Spleen (tissue), 11 donors: Measurements from ENCODE around the gene BTN3A1. TPM values are rescaled to one million over a fixed set of nuclear protein-coding genes. Genes with fewer than 3 reads are reported as not detected.

Source experiments
- DNase-seq: peaks from one replicate; pipeline ENCODE4 v3.0.0-alpha.2; 2020
- H3K27ac ChIP-seq, 8 donors: fragments of 200-600 bp; sonication (generic) in 7 of 8; 1 replicate in 4 of 8; 2 replicates in 4 of 8; pipeline versions ENCODE4 v1.5.0 to v1.8.0; 2016 to 2021; ENCODE audit warnings: inconsistent platforms in 4 of 8, mild to moderate bottlenecking in 4 of 8, moderate library complexity in 1 of 8
- H3K27me3 ChIP-seq, 7 donors: fragments of 200-600 bp; sonication (generic) in 6 of 7; replicated peaks in 1 of 7; 1 replicate in 4 of 7; 2 replicates in 3 of 7; pipeline versions ENCODE4 v1.5.0 to v1.8.0; 2016 to 2021; ENCODE audit warnings: inconsistent platforms in 3 of 7, mild to moderate bottlenecking in 1 of 7
- H3K36me3 ChIP-seq, 6 donors: fragments of 200-600 bp; sonication (generic) in 5 of 6; 1 replicate in 4 of 6; 2 replicates in 2 of 6; pipeline versions ENCODE4 v1.5.0 to v1.8.0; 2016 to 2021; ENCODE audit warnings: inconsistent platforms in 2 of 6
- H3K4me1 ChIP-seq, 6 donors: fragments of 200-600 bp; sonication (generic) in 5 of 6; 1 replicate in 3 of 6; 2 replicates in 3 of 6; pipeline versions ENCODE4 v1.5.0 to v1.8.0; 2016 to 2021; ENCODE audit warnings: inconsistent platforms in 3 of 6
- H3K4me3 ChIP-seq, 8 donors: fragments of 200-600 bp; sonication (generic) in 7 of 8; 1 replicate in 4 of 8; 2 replicates in 4 of 8; pipeline versions ENCODE4 v1.5.0 to v1.8.0; 2016 to 2021; ENCODE audit warnings: inconsistent platforms in 4 of 8, mild to moderate bottlenecking in 4 of 8, moderate library complexity in 2 of 8
- H3K9me3 ChIP-seq, 8 donors: fragments of 200-600 bp; sonication (generic) in 7 of 8; 1 replicate in 4 of 8; 2 replicates in 4 of 8; pipeline versions ENCODE4 v1.5.0 to v1.8.0; 2016 to 2021; ENCODE audit warnings: inconsistent platforms in 4 of 8
- CTCF ChIP-seq, 11 experiments: fragments of 200-600 bp in 7 of 11; fragments of 450-650 bp in 4 of 11; sonication (generic) in 4 of 11; IDR thresholded peaks in 8 of 11; conservative IDR thresholded peaks in 3 of 11; 1 replicate in 7 of 11; 2 replicates in 4 of 11; pipeline versions ENCODE4 v1.4.0 to v1.8.0; 2016 to 2021; ENCODE audit warnings: antibody characterized with exemption in 11 of 11, inconsistent platforms in 4 of 11, mild to moderate bottlenecking in 1 of 11
- POLR2A ChIP-seq, 3 donors: fragments of 450-650 bp; IDR thresholded peaks; one replicate each; pipeline ENCODE4 v1.5.1; 2017; ENCODE audit warnings: antibody characterized with exemption in 3 of 3, mild to moderate bottlenecking in 1 of 3
- POLR2AphosphoS5 ChIP-seq, 3 donors: sonication (generic); formaldehyde crosslinking; IDR thresholded peaks; one replicate each; pipeline ENCODE4 v1.5.1; 2017; ENCODE audit warnings: antibody characterized with exemption in 3 of 3
- WGBS, 5 donors: extraction: QIAGEN DNeasy Blood & Tissue Kit in 3 of 5; methylation state at CpG; one replicate each; pipeline versions ENCODE4 v1.1.5 to v1.1.7; 2013 to 2018; 5-methylcytosine and 5-hydroxymethylcytosine counted together
- intact Hi-C: fragments of 100-400 bp; cut with DNase I; formaldehyde crosslinking; loops from one replicate; pipeline ENCODE4 v1.15.0; 2023; ENCODE audit warnings: low total_unique reads
- polyA plus RNA-seq, 3 donors: library from polyadenylated mRNA; stranded (reverse); fragments of 200-250 nt; gene quantifications; one replicate each; pipeline ENCODE4 v1.2.1, GENCODE V29; 2013
- total RNA-seq, 7 donors: library from RNA; depleted of rRNA in 3 of 7; stranded (reverse); fragments of >200 nt in 3 of 7; fragmentation: NEBNext Ultra II Directional in 4 of 7; extraction: Animal tissue kit (Norgen Biotek cat#: 25700) in 4 of 7; gene quantifications; one replicate each; pipeline versions ENCODE4 v1.1.0 to v1.2.1, GENCODE V29; 2016 to 2021
- donor health status: healthy with polysubstance abuse.
- donor health status: DM: no; HTN: no; CAD: no; lungs with moderate emphysema.
- donor health status: DM: no; HTN: no; CAD: no.
- donor health status: Bipolar disorder and iron deficiency.
- donor health status: healthy.
- donor health status: DM: no; HTN: no; CAD: no.
- donor health status: DM: yes; HTN: yes; CAD: no.

Gene BTN3A1
- total and polyA plus RNA-seq, 10 donors, result 25.1 to 142 (median 109) TPM

GRCh38 chr6:26358511-26358981 is 43.5 kb upstream of the BTN3A1 start:
- WGBS, 5 donors, result 55 to 77% (median 68%) methylated on average over 7 of the region's 7 CpGs
- Histone ChIP-seq H3K27ac (peak overlapping the region in 1 of 8 donors; percentile 49), H3K36me3 (no peaks in the 10 kb centered on the region), H3K4me1 (peaks cover 0 to 36% (median 11%) of the 10 kb centered on the region in 6 donors), H3K4me3 (no peak overlapping the region), H3K27me3 (peaks cover 0 to 23% (median 0%) of the 10 kb centered on the region in 7 donors), H3K9me3 (no peaks in the 10 kb centered on the region)
- no peak for DNase-seq
- no peak for TF ChIP-seq POLR2AphosphoS5 (IDR thresholded peaks at IDR 0.05)
- no peak for TF ChIP-seq CTCF (IDR thresholded peaks at IDR 0.05 in 8 of 11, conservative IDR thresholded peaks at IDR 0.05 in 3 of 11)
- no peak for TF ChIP-seq POLR2A (IDR thresholded peaks at IDR 0.05)
- intact Hi-C loops, result no loop called here

- DNase-seq, result no peak
- WGBS, 5 donors, result 86 to 95% (median 90%) methylated on average over 5 of the region's 5 CpGs
- Histone ChIP-seq H3K36me3 (no peaks in the 10 kb centered on the region), H3K4me1 (peaks cover 8 to 48% (median 22%) of the 10 kb centered on the region in 6 donors), H3K4me3 (no peak overlapping the region), H3K9me3 (no peaks in the 10 kb centered on the region), H3K27ac (peak overlapping the region in 1 of 8 donors; percentile 49), H3K27me3 (peaks cover 0 to 23% (median 0%) of the 10 kb centered on the region in 7 donors)
- no peak for TF ChIP-seq POLR2AphosphoS5 (IDR thresholded peaks at IDR 0.05)
- no peak for TF ChIP-seq CTCF (IDR thresholded peaks at IDR 0.05 in 8 of 11, conservative IDR thresholded peaks at IDR 0.05 in 3 of 11)
- no peak for TF ChIP-seq POLR2A (IDR thresholded peaks at IDR 0.05)
- intact Hi-C loops, result no loop called here
Observed at GRCh38 chr6:26359765-26360164, 42.3 kb upstream of the BTN3A1 start.

- WGBS, 5 donors, result 75 to 85% (median 78%) methylated on average over 14 of the region's 14 CpGs
- Histone ChIP-seq H3K27ac (peak overlapping the region in 6 of 8 donors; percentile 3 to 75 (median 32)), H3K36me3 (no peaks in the 10 kb centered on the region), H3K4me3 (peak overlapping the region in 1 of 8 donors; percentile 11), H3K4me1 (peaks cover 8 to 51% (median 26%) of the 10 kb centered on the region in 6 donors), H3K27me3 (peaks cover 0 to 21% (median 0%) of the 10 kb centered on the region in 7 donors), H3K9me3 (no peaks in the 10 kb centered on the region)
- TF ChIP-seq POLR2AphosphoS5 (IDR thresholded peaks at IDR 0.05) (peak in 2 of 3 donors; percentile 26 to 33), CTCF (IDR thresholded peaks at IDR 0.05 in 8 of 11, conservative IDR thresholded peaks at IDR 0.05 in 3 of 11) (no peak)
- intact Hi-C loops, result no loop called here
- no peak for DNase-seq
Observed at GRCh38 chr6:26360451-26361416, 41.3 kb upstream of the BTN3A1 start.

- Histone ChIP-seq H3K9me3 (no peaks in the 10 kb centered on the region), H3K4me3 (no peak overlapping the region), H3K36me3 (no peaks in the 10 kb centered on the region), H3K27me3 (peaks cover 0 to 16% (median 0%) of the 10 kb centered on the region in 7 donors), H3K27ac (peak overlapping the region in 5 of 8 donors; percentile 7 to 75 (median 49)), H3K4me1 (peaks cover 14 to 59% (median 34%) of the 10 kb centered on the region in 6 donors)
- no peak for DNase-seq
- 79 to 96% (median 93%) methylated on average over 5 of the region's 5 CpGs for WGBS, 5 donors
- intact Hi-C loops, result no loop called here
- TF ChIP-seq POLR2A (IDR thresholded peaks at IDR 0.05) (no peak), CTCF (IDR thresholded peaks at IDR 0.05 in 8 of 11, conservative IDR thresholded peaks at IDR 0.05 in 3 of 11) (no peak), POLR2AphosphoS5 (IDR thresholded peaks at IDR 0.05) (no peak)
Observed at GRCh38 chr6:26361544-26361943, 40.5 kb upstream of the BTN3A1 start.
